IPS DF 4.7 (cell line): Measurements from ENCODE around the gene GLG1.
"Not testable (repeated sequence)": the region's sequence is repeated elsewhere in the genome, so short reads cannot be mapped to it uniquely, and the experiment has no call there.

Experiments used
- DNase-seq: peaks from one replicate; pipeline ENCODE4 v3.0.0-alpha.2; 2013; ENCODE audit warnings: low spot score; ENCODE audit errors: extremely low read depth

GLG1 gene

DNA sequence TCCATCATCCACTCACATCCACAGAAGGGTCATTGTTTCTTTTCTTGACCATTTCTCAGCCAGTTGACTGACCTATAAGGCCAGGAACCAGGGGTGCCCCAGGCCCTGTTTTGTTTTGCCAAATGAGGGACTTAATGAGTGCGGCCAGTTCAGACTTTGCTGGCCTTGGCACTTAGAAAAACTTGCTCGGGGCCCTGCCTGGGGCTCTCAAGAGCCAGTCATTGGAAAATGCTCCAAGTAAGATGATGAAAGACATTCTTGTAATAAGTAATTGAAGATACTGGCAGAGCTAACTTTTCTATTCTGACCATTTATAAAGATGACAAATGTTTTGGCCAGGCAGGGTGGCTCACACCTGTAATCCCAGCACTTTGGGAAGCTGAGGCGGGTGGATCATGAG lies 156.7 kb downstream of the GLG1 start:
- DNase-seq, result no peak

- no peak for DNase-seq
Observed at GRCh38 chr16:74449470-74449869, 157.4 kb downstream of the GLG1 start.

- DNase-seq, result no peak
Observed at GRCh38 chr16:74448990-74449389, 157.9 kb downstream of the GLG1 start.

DNA sequence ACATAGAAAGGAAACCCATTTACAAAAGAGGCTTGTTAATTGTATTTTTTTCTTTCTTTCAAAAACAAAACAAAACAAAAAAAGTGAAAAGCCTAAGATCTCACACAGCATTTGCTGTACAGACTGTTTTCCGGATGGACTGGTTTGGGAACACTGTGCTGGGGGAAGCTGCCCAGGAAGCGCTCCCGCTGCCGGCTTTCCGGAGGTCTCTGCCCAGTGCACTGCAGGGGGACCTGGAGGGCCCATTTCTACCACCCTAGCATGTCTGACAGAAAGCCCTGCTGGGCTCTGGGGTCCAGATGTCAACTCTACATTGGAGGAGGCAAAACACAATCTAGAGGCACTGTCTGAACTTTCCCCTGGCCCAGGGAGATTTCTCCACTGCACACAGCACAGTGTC lies 159.3 kb downstream of the GLG1 start:
- DNase-seq, result no peak

DNA sequence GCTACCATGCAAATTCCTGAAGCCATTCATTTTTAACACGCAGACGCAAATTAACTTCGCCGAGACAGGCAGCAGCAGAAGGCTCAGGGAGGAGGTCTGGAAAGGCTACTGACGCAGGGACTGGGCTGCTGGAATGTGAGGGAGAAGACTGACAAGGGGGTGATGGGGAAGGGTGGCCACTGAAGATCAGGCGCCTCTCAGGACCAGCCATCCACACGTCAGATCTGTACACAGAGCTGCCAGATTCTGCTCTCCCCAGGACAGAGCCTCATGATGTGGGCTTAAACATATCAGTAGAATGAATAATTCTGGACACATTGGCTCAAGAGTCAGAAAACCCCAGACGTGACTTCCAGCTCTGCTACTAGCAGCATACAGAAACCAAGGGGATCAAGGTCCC lies 160.0 kb downstream of the GLG1 start:
- DNase-seq, result no peak

DNA sequence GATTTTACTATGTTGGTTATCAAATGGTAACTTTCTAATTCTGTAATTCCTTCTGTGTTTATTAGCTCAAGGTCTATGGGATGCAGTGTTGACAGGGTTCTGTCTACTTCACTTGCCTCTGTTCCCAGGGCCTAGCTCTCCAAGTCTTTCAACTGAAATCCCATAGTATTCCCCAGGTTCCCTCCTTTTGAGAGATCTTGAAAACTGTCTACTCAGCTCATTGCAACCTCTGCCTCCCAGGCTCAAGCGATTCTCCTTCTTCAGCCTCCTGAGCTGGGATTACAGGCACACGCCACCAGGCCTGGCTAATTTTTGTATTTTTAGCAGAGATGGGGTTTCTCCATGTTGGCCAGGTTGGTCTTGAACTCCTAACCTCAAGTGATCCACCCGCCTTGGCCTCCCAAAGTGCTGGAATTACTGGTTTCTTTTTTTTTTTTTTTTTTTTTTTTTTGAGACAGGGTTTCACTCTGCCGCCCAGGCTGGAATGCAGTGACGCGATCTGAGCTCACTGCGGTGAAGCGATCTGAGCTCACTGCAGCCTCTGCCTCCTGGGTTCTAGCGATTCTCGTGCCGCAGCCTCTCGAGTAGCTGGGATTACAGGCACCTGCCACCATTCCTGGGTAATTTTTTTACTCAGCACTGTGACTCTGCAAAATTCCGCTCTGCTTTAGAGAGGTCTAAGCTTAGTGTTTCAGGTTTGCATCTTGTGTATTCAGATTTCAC lies 163.1 kb downstream of the GLG1 start:
- DNase-seq, result not testable (repeated sequence)

DNA sequence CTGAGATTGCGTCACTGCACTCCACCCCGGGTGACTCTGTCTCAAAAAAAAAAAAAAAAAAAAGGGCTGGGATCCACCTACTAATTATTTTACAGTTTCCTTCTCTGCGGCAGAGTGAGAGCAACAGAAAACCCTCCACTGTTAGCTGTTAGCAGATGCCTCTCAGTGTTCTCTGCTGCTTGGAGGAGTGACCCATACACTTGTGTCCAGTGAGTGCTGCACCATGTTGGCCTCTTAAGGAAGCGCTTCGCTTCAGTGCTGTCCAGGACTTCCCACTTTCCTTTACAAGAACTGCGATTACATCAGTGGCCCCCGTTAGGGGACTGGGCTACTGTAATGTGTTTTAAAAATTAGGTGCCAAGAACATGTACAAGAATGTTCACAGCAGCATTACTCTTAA lies 167.2 kb downstream of the GLG1 start:
- no peak for DNase-seq

- DNase-seq, result no peak
Observed at GRCh38 chr16:74438492-74438979, 168.4 kb downstream of the GLG1 start.

DNA sequence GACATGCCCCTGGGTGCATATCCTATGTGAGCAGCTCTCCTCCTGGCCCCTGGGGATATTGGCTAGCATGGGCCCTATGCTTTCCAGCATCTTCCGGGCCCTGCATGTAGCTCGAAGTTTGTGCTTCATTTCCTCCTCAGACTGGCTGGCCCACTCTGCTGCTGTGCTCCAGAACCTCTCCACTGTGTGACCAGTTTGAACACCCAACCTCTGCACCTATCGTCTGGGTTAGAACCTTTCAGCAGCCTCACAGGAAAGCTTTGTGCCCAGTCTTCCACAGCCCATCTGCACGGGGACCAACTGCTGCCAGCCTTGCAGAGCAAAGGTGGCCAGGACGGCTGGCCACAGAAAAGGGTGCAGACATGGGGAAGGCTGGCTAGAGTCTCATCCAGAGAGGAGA lies 175.4 kb downstream of the GLG1 start:
- DNase-seq, result no peak

DNA sequence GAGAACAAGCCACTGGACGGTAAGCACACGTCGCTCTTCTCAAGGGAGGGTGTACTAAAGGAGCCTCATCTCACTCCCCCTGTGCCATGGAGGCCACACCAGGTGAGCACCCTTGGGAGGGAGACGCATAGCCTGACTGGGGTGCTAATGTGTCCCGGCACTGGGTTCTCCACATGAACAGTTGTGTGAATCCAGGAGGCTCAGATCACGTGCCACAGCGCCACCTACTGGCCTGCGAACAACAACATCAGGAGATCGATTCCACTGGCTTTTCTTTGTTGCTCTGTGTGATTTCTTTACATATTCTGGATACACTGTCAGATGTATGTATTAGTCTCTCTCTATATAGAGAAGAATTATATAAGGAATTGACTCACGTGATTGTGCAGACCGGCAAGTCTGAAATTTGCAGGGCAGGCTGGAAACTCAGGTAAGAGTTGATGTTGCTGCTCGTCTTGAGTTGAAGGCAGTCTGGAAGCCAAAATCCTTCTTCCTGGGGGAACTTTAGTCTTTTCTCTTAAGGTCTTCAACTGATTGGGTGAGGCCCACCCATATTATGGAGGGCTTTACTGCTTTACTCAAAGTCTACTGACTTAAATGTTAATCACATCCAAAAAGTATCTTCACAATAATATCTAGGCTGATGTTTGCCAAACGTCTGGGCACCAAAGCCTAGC lies 176.7 kb downstream of the GLG1 start:
- not testable (repeated sequence) for DNase-seq

GRCh38 chr16:74428493-74428892 lies 178.4 kb downstream of the GLG1 start:
- not testable (repeated sequence) for DNase-seq

DNA sequence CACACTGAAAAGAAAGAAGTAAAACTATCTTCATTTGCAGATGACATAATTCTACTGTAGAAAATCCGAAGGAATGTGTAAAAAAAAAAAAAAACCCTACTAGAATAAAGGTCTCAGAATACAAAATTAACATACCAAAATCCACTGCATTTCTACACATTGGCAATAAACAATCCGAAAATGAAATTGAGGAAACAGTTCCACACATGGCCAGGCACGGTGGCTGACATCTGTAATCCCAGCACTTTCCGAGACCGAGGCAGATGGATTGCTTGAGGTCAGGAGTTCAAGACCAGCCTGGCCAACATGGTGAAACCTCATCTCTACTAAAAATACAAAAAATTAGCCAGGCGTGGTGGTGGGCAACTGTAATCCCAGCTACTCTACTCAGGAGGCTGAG lies 181.2 kb downstream of the GLG1 start:
- not testable (repeated sequence) for DNase-seq

DNA sequence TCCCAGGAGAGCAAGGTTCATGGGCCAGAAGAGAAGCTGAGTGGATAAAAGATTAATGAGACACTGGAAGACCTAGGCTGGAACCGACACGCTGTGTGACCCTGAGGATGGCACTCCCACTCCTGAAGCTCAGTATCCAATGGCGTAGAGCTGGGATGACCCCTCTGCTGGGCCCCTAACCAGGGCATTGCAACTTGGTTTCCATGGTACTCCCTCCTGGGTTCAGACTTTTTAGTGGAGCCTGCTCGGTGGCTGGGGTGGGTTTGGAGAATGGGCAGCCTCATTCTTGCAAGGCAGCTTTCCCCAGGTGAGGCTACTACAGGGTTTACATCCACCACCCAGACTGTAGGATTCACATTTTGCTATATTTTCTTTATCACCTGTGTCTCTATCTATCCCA lies 183.2 kb downstream of the GLG1 start:
- not testable (repeated sequence) for DNase-seq

- DNase-seq, result not testable (repeated sequence)
Observed at GRCh38 chr16:74422086-74422485, 184.8 kb downstream of the GLG1 start.

- not testable (repeated sequence) for DNase-seq
Observed at GRCh38 chr16:74421482-74421785, 185.5 kb downstream of the GLG1 start.

- DNase-seq, result not testable (repeated sequence)
Observed at GRCh38 chr16:74420612-74421481, 186.1 kb downstream of the GLG1 start, which contains the start of gene CLEC18B. Gene CLEC18B, minus strand, starts transcription at chr16:74421478. Its CDS starts 208 bp downstream, at chr16:74421270.

DNA sequence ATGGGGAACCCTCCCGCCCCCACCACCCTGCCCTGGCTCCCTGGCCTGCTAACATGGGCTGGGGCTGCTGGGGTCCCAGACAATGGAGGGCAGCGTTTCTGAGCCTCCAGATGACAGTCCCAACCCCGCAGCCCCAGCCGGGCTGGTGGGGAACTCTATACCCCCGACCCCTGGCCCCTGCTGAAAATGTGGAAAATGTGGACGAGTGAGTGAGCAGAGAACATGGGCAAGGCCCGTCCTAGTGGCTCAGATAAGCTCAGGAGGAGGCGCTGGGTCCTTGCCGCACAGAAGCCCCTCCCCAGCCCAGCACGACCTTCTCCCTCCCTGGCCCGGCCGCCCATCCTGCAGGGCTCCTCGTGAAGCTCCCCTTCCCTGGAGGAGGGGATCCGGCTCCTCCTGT lies 187.1 kb downstream of the GLG1 start:
- DNase-seq, result not testable (repeated sequence)

DNA sequence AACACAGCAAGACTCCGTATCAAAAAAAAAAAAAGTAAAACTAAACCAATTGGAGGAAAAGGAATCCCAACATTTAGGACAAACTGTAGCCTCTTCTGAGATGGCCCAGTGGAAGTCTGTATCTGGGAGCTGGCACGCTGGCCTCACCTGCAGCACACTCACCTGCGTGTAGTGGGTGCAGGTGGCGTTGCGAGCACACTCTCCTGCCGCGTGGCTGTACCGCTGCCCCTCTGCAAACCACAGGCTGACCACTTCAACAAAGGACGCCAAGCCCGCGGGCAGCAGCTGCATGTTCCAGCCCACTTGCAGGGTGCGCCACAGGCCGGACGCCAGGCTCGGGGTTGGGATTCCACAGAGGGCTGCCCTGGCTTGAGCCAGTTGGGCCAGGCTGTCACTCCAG lies 189.0 kb downstream of the GLG1 start:
- not testable (repeated sequence) for DNase-seq

- not testable (repeated sequence) for DNase-seq
Observed at GRCh38 chr16:74413920-74414319, 193.0 kb downstream of the GLG1 start.

GRCh38 chr16:74413485-74413884 lies 193.4 kb downstream of the GLG1 start:
- DNase-seq, result not testable (repeated sequence)

GRCh38 chr16:74412775-74413390 lies 194.0 kb downstream of the GLG1 start:
- DNase-seq, result not testable (repeated sequence)
